Activated naive CD4-positive, alpha-beta T cell treated with anti-CD3 and anti-CD28 coated beads, Interleukin-2, amount 50 U/mL, for 24 hours (primary cell): ENCODE results near the gene DCP1A.
"Not testable (repeated sequence)": the region's sequence is repeated elsewhere in the genome, so short reads cannot be mapped to it uniquely, and the experiment has no call there.

Experiments used
- H3K27ac Mint-ChIP-seq: one replicate; pipeline ENCODE4 v1.8.0; 2021; ENCODE audit warnings: mild to moderate bottlenecking, mixed read lengths
- H3K27me3 Mint-ChIP-seq: one replicate; pipeline ENCODE4 v1.8.0; 2021; ENCODE audit warnings: mixed read lengths
- H3K36me3 Mint-ChIP-seq: one replicate; pipeline ENCODE4 v1.8.0; 2021; ENCODE audit warnings: mixed read lengths
- H3K4me1 Mint-ChIP-seq: one replicate; pipeline ENCODE4 v1.8.0; 2021; ENCODE audit warnings: mixed read lengths
- H3K4me3 Mint-ChIP-seq: one replicate; pipeline ENCODE4 v1.8.0; 2021; ENCODE audit warnings: mild to moderate bottlenecking, mixed read lengths
- H3K9me3 Mint-ChIP-seq: one replicate; pipeline ENCODE4 v1.8.0; 2021; ENCODE audit warnings: mixed read lengths

DCP1A gene

DNA sequence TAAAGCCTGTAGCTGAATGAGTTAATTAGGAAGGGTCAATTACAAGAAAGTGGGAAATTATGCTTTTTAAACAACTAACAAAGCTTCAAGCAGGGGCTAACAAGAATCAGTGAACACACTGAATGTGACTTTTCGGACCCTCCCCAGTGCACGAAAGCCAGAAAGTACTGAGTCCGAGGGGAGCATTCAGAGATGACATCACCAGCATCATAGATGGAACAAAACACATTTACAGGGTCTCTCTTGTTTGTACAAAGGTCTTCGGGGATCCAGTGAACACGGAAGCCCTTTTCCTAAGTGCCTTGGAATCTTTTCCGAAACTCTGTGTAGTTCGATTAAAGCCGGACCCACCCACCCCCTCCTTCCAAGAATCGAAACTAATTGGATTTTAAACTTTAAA lies 829 bp downstream of the DCP1A start:
- Mint-ChIP-seq H3K4me1 (peaks cover 45% of the 10 kb centered on the region), H3K4me3 (peak overlapping the region; percentile 98), H3K36me3 (peaks cover 8% of the 10 kb centered on the region), H3K27ac (peak overlapping the region; percentile 79), H3K9me3 (no peaks in the 10 kb centered on the region), H3K27me3 (no peaks in the 10 kb centered on the region)

DNA sequence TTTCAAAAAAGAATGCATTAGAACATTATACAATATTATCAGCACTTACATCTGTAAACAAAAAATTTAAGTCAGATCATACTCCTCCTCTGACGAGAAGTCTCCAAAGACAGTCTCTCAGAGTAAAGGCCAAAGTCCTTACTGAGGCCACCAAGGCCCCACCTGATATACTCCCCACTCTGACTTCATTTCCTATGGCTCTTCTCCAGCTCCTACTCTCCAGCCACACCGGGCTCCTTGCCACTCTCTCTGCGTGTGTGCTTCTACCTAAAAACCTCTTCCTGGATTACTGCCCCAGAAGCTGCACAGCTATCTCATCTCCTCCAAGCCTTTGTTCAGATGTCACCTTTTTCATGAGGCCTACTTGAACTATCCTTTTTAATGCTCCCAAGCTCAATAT lies 5.0 kb downstream of the DCP1A start:
- peaks cover 18% of the 10 kb centered on the region for H3K36me3 Mint-ChIP-seq

DNA sequence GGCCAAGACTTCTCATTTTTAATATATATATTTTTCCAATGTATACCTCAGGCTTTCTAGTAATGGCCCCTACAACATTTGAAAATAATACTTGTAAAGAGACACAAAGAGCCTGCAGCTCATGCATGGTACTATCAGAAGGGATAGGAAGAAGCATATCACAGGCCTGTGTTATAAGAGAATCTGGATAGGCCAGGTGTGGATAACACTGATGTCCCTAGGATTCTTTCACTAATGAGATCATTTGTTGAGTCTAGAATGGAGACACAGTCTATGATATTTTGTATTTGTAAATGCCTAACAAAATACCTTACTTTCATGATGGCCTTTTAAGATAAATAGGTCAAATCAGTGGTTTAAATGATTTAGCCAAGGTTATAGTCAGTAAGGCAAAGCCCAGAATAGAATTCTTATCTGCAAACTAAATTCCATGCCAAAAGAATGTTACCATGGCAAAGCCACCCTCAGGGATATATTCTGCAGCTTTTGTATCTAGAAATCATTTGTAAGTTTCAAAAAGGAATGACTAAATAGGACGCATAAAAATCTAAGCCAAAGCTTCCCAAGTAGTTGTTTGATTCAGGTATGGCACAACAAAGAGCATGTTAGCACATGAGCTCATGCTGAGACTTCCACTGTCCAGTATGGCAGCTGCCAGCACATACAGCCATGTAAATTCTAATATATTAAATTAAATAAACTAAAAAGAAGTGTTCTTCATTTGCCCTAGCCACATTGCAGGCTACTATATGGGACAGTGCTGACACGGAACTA lies 10.0 kb downstream of the DCP1A start:
- H3K27me3 Mint-ChIP-seq: no peaks in the 10 kb centered on the region
- H3K27ac Mint-ChIP-seq: no peak overlapping the region
- peaks cover 30% of the 10 kb centered on the region for H3K4me1 Mint-ChIP-seq
- H3K36me3 Mint-ChIP-seq: peaks cover 25% of the 10 kb centered on the region
- H3K4me3 Mint-ChIP-seq: no peak overlapping the region
- no peaks in the 10 kb centered on the region for H3K9me3 Mint-ChIP-seq

More for the DNA sequence above, 5.0 kb downstream of the DCP1A start:
- peak overlapping the region; percentile 16 for H3K27ac Mint-ChIP-seq
- peaks cover 60% of the 10 kb centered on the region for H3K4me1 Mint-ChIP-seq
- no peak overlapping the region for H3K4me3 Mint-ChIP-seq
- no peaks in the 10 kb centered on the region for H3K27me3 Mint-ChIP-seq
- H3K9me3 Mint-ChIP-seq: no peaks in the 10 kb centered on the region

DNA sequence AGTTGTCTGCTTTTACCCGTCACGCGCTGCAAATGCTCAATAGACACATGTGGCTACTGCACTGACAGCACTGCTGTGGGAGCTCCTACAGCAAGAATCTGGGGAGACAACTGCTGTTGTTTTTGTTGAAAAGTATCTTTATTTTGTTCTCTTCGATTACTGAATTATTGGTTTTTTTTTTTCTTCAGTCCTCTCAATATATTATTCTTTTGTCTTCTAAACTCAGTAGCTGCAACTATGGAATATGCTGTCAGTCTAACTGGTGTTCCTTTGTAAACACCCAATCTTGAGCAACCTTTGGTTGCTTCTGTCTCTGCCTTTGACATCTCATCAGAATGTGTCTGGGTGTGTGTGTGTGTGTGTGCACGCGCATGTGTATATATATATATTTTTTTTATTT lies 12.6 kb downstream of the DCP1A start:
- Mint-ChIP-seq H3K27ac (no peak overlapping the region), H3K27me3 (no peaks in the 10 kb centered on the region), H3K9me3 (no peaks in the 10 kb centered on the region), H3K4me3 (no peak overlapping the region), H3K4me1 (peaks cover 32% of the 10 kb centered on the region), H3K36me3 (peaks cover 23% of the 10 kb centered on the region)

DNA sequence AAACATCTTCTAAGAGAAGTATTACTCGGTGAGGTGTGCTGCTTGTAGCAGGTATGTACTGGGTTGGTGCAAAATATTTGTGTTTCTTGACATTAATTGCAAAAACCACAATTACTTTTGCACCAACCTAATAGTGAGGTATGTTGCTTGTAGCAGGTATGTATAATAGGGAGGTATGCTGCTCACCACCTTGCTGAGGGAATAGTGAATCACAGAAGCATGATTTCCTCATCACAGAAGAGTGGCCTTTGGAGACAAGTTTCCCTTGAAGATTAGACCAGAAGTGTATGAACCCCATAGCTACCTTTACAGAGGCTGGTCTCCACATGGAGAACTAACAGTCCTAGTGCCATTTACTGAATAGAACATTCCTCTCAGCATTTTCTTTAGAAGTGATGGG lies 15.5 kb downstream of the DCP1A start:
- Mint-ChIP-seq H3K4me3 (no peak overlapping the region), H3K4me1 (peaks cover 38% of the 10 kb centered on the region), H3K9me3 (no peaks in the 10 kb centered on the region), H3K36me3 (peaks cover 16% of the 10 kb centered on the region), H3K27ac (no peak overlapping the region), H3K27me3 (no peaks in the 10 kb centered on the region)

DNA sequence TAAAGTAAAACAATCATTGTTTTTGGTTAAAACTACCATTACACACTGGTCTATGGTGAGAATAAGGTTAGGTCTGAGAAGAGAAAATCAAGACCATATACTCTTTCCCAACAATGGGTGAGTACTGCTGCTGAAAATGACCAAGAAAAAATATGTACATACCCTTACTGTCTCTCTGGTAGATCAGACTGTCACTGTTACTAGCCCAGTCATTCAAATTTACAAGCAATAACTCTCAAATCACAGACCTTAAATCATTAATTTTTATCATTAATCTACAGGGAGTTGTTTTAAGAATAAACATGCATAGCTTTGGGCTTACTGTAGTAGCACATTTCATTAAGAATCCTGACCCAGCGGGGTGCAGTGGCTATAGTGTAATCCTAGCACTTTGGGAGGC lies 17.4 kb downstream of the DCP1A start:
- Mint-ChIP-seq H3K9me3 (no peaks in the 10 kb centered on the region), H3K36me3 (peaks cover 14% of the 10 kb centered on the region), H3K27me3 (no peaks in the 10 kb centered on the region)

DNA sequence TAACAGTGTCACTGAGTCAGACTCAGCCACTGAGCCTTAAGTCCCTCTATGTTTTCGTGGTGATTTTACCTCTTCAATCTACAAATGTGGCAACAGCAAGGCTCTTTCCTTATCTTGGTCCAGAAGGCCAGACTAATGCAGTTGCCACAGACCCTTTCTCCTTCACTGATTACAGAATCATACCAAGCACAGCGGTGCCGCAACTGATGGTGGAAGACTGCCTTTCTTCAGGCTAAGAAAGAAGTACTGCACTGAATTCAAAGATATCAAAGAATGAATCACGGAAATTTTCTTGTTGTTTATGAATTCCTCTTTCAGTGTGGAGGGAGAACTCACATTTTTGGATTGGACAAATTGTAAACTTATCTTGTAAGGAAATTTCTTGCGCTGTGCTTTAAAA lies 18.6 kb downstream of the DCP1A start:
- Mint-ChIP-seq H3K4me1 (peaks cover 54% of the 10 kb centered on the region), H3K9me3 (no peaks in the 10 kb centered on the region), H3K27ac (peak overlapping the region; percentile 70), H3K27me3 (no peaks in the 10 kb centered on the region), H3K4me3 (no peak overlapping the region), H3K36me3 (peaks cover 7% of the 10 kb centered on the region)

More for the DNA sequence above, 17.4 kb downstream of the DCP1A start:
- peak overlapping the region; percentile 18 for H3K27ac Mint-ChIP-seq
- peaks cover 56% of the 10 kb centered on the region for H3K4me1 Mint-ChIP-seq
- no peak overlapping the region for H3K4me3 Mint-ChIP-seq

DNA sequence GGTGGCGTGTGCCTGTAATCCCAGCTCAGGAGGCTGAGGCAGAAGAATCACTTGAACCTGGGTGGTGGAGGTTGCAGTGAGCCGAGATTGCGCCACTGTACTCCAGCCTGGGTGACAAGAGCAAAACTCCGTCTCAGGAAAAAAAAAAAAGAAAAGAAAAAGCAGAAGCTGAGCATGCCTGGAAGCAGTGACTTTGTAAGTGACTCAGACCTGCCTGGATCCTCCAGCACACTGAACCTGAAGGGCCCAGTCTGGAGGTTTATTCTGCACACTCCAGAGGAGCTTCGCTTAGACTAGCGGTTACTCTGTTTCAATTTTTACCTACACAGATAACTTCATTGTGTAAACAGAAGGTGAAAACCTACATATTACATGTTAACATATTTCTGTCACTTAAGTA lies 19.4 kb downstream of the DCP1A start:
- peaks cover 56% of the 10 kb centered on the region for H3K4me1 Mint-ChIP-seq
- not testable (repeated sequence) for H3K27ac Mint-ChIP-seq

DNA sequence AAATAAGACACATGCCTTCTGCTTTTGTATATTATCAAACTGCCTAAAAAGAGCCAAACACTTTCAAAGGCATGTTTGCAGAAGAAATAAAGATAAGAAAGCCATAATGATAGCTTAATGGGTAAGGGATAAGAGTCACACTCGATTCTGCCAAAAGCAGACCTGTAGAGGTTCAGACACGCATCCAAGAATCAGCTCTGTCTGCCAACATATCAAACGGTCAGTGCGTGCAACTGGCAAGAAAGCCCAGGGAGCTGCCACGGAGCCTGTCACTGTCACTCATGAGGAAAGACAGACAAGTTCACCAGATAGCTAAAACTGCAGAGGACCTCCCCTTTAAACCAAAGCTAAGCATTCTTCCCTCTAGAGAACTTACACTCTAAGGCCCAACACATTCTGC lies 23.2 kb downstream of the DCP1A start:
- no peak overlapping the region for H3K27ac Mint-ChIP-seq
- H3K9me3 Mint-ChIP-seq: no peaks in the 10 kb centered on the region
- H3K27me3 Mint-ChIP-seq: no peaks in the 10 kb centered on the region
- peaks cover 42% of the 10 kb centered on the region for H3K4me1 Mint-ChIP-seq
- H3K36me3 Mint-ChIP-seq: peaks cover 8% of the 10 kb centered on the region
- H3K4me3 Mint-ChIP-seq: no peak overlapping the region

More for the DNA sequence above, 19.4 kb downstream of the DCP1A start:
- not testable (repeated sequence) for H3K9me3 Mint-ChIP-seq, H3K36me3 Mint-ChIP-seq, H3K4me3 Mint-ChIP-seq, H3K27me3 Mint-ChIP-seq

DNA sequence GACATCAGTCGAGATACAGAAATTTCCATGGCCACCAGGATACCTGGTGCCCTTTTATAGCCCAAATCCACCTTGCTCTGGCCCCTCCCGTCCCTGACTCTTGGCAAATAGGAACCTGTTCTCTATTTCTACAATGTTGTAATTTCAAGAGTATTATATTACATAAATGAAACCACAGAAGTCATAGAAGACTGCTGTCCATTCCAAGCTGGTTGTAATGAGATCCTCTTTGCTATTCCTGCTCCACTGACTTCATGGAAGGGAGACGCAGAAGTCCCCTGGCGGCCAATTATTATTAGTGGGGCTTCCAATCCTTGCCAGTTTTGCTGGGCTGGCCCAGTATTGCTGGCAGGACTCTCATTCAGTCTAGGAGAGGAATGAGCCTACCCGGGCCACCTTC lies 26.6 kb downstream of the DCP1A start:
- H3K27me3 Mint-ChIP-seq: no peaks in the 10 kb centered on the region
- peaks cover 6% of the 10 kb centered on the region for H3K36me3 Mint-ChIP-seq
- H3K4me1 Mint-ChIP-seq: peaks cover 26% of the 10 kb centered on the region
- no peaks in the 10 kb centered on the region for H3K9me3 Mint-ChIP-seq
- H3K27ac Mint-ChIP-seq: no peak overlapping the region
- no peak overlapping the region for H3K4me3 Mint-ChIP-seq

DNA sequence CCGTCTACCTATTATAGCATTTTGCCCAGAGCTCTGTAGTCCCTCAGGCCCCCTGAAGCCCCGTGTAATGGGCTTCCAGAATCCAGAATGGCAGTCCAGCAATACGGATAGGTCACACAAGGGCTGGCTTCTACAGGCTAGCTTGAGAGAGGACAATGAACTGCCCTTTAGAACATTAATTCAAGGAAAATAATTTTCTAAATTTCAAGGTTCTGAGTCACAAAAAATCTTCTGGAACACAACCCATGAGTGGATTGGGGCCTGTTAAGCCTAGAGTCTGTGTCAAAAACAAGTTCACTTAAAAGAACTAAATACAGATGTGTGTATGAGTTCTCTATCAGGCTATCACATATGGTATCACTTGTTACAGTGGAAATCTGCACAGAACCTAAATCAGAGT lies 28.8 kb downstream of the DCP1A start:
- peaks cover 4% of the 10 kb centered on the region for H3K36me3 Mint-ChIP-seq
- no peaks in the 10 kb centered on the region for H3K27me3 Mint-ChIP-seq
- no peak overlapping the region for H3K27ac Mint-ChIP-seq

DNA sequence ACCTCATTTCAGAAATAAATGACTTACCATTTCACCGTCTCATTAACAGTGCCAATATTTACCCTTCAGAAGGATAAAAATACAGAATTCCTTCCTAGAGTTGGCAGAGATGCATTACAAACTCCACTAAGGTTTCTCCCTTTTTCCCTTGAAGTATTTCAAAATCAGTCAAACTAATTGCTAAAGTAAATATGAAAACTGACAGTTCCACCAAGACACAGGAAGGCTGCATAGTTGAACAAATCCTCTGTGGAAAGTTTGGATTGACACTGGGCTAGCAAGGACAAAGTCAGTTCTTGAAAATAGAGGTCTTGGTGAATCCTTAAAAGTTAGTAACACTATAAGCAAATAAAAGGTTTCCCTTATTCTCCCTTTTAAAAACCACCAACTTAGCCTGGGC lies 34.5 kb downstream of the DCP1A start:
- peaks cover 8% of the 10 kb centered on the region for H3K36me3 Mint-ChIP-seq
- H3K4me3 Mint-ChIP-seq: no peak overlapping the region
- no peaks in the 10 kb centered on the region for H3K27me3 Mint-ChIP-seq
- no peak overlapping the region for H3K27ac Mint-ChIP-seq
- no peaks in the 10 kb centered on the region for H3K4me1 Mint-ChIP-seq
- H3K9me3 Mint-ChIP-seq: no peaks in the 10 kb centered on the region

More for the DNA sequence above, 28.8 kb downstream of the DCP1A start:
- no peak overlapping the region for H3K4me3 Mint-ChIP-seq
- H3K4me1 Mint-ChIP-seq: peaks cover 14% of the 10 kb centered on the region
- H3K9me3 Mint-ChIP-seq: no peaks in the 10 kb centered on the region

DNA sequence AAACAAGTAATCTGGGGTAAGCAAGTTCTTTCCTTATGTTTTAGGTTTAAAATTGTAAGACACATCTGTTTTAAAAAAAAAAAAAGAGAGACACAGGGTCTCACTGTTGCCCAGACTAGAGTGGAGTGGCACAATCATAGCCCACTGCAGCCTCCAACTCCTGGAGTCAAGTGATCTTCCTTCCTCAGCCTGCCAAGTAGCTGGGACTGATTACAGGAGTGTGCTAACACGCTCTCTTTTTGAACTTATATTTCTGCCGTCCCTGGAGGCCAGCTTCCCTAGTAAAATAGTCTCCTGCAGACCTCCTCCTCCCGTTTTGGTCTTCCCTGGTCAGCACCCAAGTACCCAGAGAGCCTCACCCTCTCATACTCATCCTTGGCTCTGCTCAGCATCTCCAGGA lies 35.5 kb downstream of the DCP1A start:
- Mint-ChIP-seq H3K27ac (no peak overlapping the region), H3K4me3 (no peak overlapping the region), H3K9me3 (no peaks in the 10 kb centered on the region), H3K36me3 (peaks cover 8% of the 10 kb centered on the region), H3K4me1 (no peaks in the 10 kb centered on the region), H3K27me3 (no peaks in the 10 kb centered on the region)

DNA sequence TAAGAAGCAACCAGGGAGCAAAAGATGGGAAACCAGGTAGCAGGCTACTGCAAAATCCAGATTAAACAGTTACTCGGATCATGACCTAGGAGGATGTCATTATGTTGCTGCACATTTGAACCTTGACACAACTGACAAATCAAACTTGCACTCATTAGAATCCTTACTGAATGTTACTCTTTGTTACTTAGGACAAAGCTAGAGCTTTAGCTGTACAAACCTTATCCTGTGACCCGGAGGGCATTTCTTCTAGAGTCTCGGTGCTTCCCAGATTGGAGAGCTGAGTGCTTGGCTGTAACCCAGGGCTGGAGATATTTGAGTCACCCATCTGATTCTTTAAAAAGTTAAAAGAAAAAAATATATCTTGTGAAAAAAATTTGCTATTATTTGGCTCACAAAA lies 43.4 kb downstream of the DCP1A start:
- no peaks in the 10 kb centered on the region for H3K27me3 Mint-ChIP-seq
- H3K4me3 Mint-ChIP-seq: no peak overlapping the region
- H3K9me3 Mint-ChIP-seq: no peaks in the 10 kb centered on the region
- no peaks in the 10 kb centered on the region for H3K4me1 Mint-ChIP-seq
- H3K27ac Mint-ChIP-seq: no peak overlapping the region
- H3K36me3 Mint-ChIP-seq: peaks cover 10% of the 10 kb centered on the region

DNA sequence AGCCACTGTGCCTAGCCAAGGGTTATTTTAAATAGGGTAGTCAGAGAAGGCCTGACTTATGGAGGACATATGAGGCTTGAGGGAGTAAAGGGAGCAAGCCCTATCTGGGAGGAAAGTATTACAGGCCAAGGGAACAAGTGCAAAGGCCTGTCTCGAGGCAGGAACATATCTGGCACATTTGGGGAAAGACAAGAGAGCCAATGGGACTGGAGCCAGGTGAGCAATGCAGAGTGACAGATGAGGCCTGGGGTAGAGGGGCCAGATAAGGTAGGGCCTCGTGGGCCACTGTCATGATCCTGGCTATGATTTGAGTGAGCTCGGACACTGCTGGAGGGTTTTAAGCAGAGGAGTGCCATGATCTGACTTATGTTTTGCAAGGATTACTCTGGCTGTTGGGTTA lies 43.8 kb downstream of the DCP1A start:
- no peaks in the 10 kb centered on the region for H3K9me3 Mint-ChIP-seq
- no peaks in the 10 kb centered on the region for H3K4me1 Mint-ChIP-seq
- H3K36me3 Mint-ChIP-seq: peaks cover 10% of the 10 kb centered on the region
- no peak overlapping the region for H3K4me3 Mint-ChIP-seq
- no peak overlapping the region for H3K27ac Mint-ChIP-seq
- H3K27me3 Mint-ChIP-seq: no peaks in the 10 kb centered on the region

DNA sequence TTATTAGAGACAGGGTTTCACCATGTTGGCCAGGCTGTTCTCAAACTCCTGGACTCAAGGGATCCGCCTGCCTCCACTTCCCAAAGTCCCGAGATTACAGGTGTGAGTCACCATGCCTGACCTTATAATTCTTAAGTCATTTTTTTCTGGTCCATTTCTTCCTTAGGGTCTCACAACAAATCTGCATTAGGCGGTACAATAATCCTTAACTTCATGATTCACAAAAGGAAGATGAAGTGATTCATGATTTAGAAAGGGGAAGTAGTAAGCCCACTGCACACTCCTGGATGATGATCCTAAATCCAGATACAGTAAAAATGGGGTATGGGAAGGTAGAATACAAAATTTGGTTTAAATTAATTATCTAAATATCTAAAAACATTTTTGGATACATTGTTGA lies 46.5 kb downstream of the DCP1A start:
- H3K27me3 Mint-ChIP-seq: no peaks in the 10 kb centered on the region
- H3K4me3 Mint-ChIP-seq: no peak overlapping the region
- no peaks in the 10 kb centered on the region for H3K4me1 Mint-ChIP-seq
- peaks cover 11% of the 10 kb centered on the region for H3K36me3 Mint-ChIP-seq
- no peaks in the 10 kb centered on the region for H3K9me3 Mint-ChIP-seq
- peak overlapping the region; percentile 35 for H3K27ac Mint-ChIP-seq

DNA sequence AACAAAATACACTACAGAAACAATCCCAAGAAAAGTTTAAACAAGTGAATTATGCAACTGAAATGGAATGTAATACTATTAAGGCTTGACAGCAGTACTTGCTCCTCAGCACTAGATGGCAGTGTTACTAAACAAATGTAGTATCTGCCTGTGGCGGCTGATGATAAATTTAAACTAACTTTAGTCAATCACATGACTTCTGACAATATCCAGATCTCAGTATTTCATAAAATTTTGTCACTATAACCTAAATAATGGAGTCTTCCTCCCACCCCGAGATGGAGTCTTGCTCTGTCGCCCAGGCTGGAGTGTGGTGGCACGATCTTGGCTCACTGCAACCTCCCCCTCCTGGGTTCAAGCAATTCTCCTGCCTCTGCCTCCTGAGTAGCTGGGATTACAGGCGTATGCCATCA lies 47.7 kb downstream of the DCP1A start:
- not testable (repeated sequence) for H3K4me3 Mint-ChIP-seq, H3K27me3 Mint-ChIP-seq, H3K4me1 Mint-ChIP-seq, H3K9me3 Mint-ChIP-seq, H3K27ac Mint-ChIP-seq
- H3K36me3 Mint-ChIP-seq: peaks cover 13% of the 10 kb centered on the region
